H7 (cell line): Measurements from ENCODE around the gene SLC8B1. TPM values are rescaled to one million over a fixed set of nuclear protein-coding genes. Genes with fewer than 3 reads are reported as not detected.
A peak's percentile ranks its signal among the peaks of the same experiment; 100 is the strongest.
"Not testable (repeated sequence)": the region's sequence is repeated elsewhere in the genome, so short reads cannot be mapped to it uniquely, and the experiment has no call there.

Experiments used
- DNase-seq: peaks from one replicate; pipeline ENCODE4 v3.0.0; 2012
- H3K27me3 ChIP-seq: 2 replicates; pipeline ENCODE4 v1.6.0; 2011; ENCODE audit warnings: mild to moderate bottlenecking, low read length; ENCODE audit not compliant: control insufficient read depth, insufficient read depth
- H3K36me3 ChIP-seq: replicated peaks from 2 replicates; pipeline ENCODE4 v1.5.1; 2011; ENCODE audit warnings: low read length; ENCODE audit not compliant: control insufficient read depth, insufficient read depth
- H3K4me3 ChIP-seq: 2 replicates; pipeline ENCODE4 v1.5.1; 2011; ENCODE audit warnings: low read depth, mild to moderate bottlenecking, control low read depth, low read length, moderate library complexity; ENCODE audit not compliant: insufficient read depth
- total RNA-seq: library from RNA; depleted of rRNA; stranded (reverse); fragments of >200 nt; shearing (Covaris generic); gene quantifications from 2 replicates; pipeline ENCODE4 v1.2.3, GENCODE V29; 2014

Gene SLC8B1
- total RNA-seq, 1 experiment from 2014 or later, result 10.7 TPM

- no peaks in the 10 kb centered on the region for H3K27me3 ChIP-seq
- H3K36me3 ChIP-seq, result 0 out of 2 replicates have a peak, but pooled peaks cover 1% of the 10 kb centered on the region
- H3K4me3 ChIP-seq, result no peak overlapping the region
- DNase-seq, result no peak
Observed at GRCh38 chr12:113364698-113365097, 29.8 kb upstream of the SLC8B1 start.

GRCh38 chr12:113361574-113362370, 26.9 kb upstream of the SLC8B1 start:
- 0 out of 2 replicates have a peak, but pooled peaks cover 1% of the 10 kb centered on the region for H3K36me3 ChIP-seq
- H3K4me3 ChIP-seq, result no peak overlapping the region
- no peaks in the 10 kb centered on the region for H3K27me3 ChIP-seq
- DNase-seq, result no peak

GRCh38 chr12:113359939-113360748, 25.2 kb upstream of the SLC8B1 start:
- no peak overlapping the region for H3K4me3 ChIP-seq
- DNase-seq, result peak; percentile 73
- H3K27me3 ChIP-seq, result no peaks in the 10 kb centered on the region
- 0 out of 2 replicates have a peak, but pooled peaks cover 1% of the 10 kb centered on the region for H3K36me3 ChIP-seq

GRCh38 chr12:113359133-113359938, 24.4 kb upstream of the SLC8B1 start:
- Histone ChIP-seq H3K27me3 (no peaks in the 10 kb centered on the region), H3K36me3 (0 out of 2 replicates have a peak, but pooled peaks cover 1% of the 10 kb centered on the region), H3K4me3 (peak overlapping the region; percentile 82)
- no peak for DNase-seq

- Histone ChIP-seq H3K27me3 (no peaks in the 10 kb centered on the region), H3K4me3 (peak within 1 kb of the TSS; percentile 82), H3K36me3 (0 out of 2 replicates have a peak, but pooled peaks cover 1% of the 10 kb centered on the region)
- peak; percentile 99 for DNase-seq
Observed at GRCh38 chr12:113358381-113359132, 23.6 kb upstream of the SLC8B1 start, which contains the start of gene PLBD2. TSS of gene PLBD2 (plus strand) at chr12:113358587. CDS start at chr12:113358601, 14 bp downstream.

- H3K36me3 ChIP-seq, H3K4me3 ChIP-seq, H3K27me3 ChIP-seq, DNase-seq: not testable (repeated sequence)
Observed at GRCh38 chr12:113354192-113354591, 19.3 kb upstream of the SLC8B1 start.

- Histone ChIP-seq H3K4me3 (no peak overlapping the region), H3K36me3 (no peaks in the 10 kb centered on the region), H3K27me3 (no peaks in the 10 kb centered on the region)
- DNase-seq, result no peak
Observed at GRCh38 chr12:113351089-113351488, 16.2 kb upstream of the SLC8B1 start.

GRCh38 chr12:113348849-113349536, 14.1 kb upstream of the SLC8B1 start:
- peak; percentile 83 for DNase-seq

GRCh38 chr12:113347892-113348291, 13.0 kb upstream of the SLC8B1 start:
- Histone ChIP-seq H3K4me3 (no peak overlapping the region), H3K36me3 (no peaks in the 10 kb centered on the region), H3K27me3 (no peaks in the 10 kb centered on the region)
- DNase-seq, result no peak

More at GRCh38 chr12:113348849-113349536, 14.1 kb upstream of the SLC8B1 start:
- no peak overlapping the region for H3K4me3 ChIP-seq
- H3K36me3 ChIP-seq, result no peaks in the 10 kb centered on the region
- H3K27me3 ChIP-seq, result no peaks in the 10 kb centered on the region

GRCh38 chr12:113347107-113347506, 12.2 kb upstream of the SLC8B1 start:
- H3K36me3 ChIP-seq, result no peaks in the 10 kb centered on the region
- no peak overlapping the region for H3K4me3 ChIP-seq
- no peak for DNase-seq
- no peaks in the 10 kb centered on the region for H3K27me3 ChIP-seq

GRCh38 chr12:113346353-113346752, 11.4 kb upstream of the SLC8B1 start:
- Histone ChIP-seq H3K27me3 (no peaks in the 10 kb centered on the region), H3K4me3 (no peak overlapping the region), H3K36me3 (no peaks in the 10 kb centered on the region)
- no peak for DNase-seq

GRCh38 chr12:113345318-113345717, 10.4 kb upstream of the SLC8B1 start:
- Histone ChIP-seq H3K27me3 (no peaks in the 10 kb centered on the region), H3K36me3 (no peaks in the 10 kb centered on the region), H3K4me3 (no peak overlapping the region)
- DNase-seq, result no peak

GRCh38 chr12:113341535-113341934, 6.6 kb upstream of the SLC8B1 start:
- no peaks in the 10 kb centered on the region for H3K36me3 ChIP-seq
- no peak overlapping the region for H3K4me3 ChIP-seq
- no peak for DNase-seq
- H3K27me3 ChIP-seq, result no peaks in the 10 kb centered on the region
